SK-N-MC (cell line): ENCODE measurements around the gene DNAI1.

Source experiments
- EZH2 ChIP-seq: fragments of 200-600 bp; sonication (generic); IDR thresholded peaks from one replicate; pipeline ENCODE4 v1.6.1; 2017; ENCODE audit warnings: antibody characterized with exemption
- FOXP2 ChIP-seq: optimal IDR thresholded peaks from 2 replicates; pipeline ENCODE3; 2011; ENCODE audit warnings: mild to moderate bottlenecking, moderate library complexity; ENCODE audit not compliant: insufficient read depth; ENCODE audit errors: extremely low read length, control extremely low read depth
- POLR2AphosphoS5 ChIP-seq: IDR thresholded peaks from 2 replicates; pipeline ENCODE4 v1.6.1; 2012; ENCODE audit warnings: mild to moderate bottlenecking, low read depth, low read length, borderline replicate concordance

DNA sequence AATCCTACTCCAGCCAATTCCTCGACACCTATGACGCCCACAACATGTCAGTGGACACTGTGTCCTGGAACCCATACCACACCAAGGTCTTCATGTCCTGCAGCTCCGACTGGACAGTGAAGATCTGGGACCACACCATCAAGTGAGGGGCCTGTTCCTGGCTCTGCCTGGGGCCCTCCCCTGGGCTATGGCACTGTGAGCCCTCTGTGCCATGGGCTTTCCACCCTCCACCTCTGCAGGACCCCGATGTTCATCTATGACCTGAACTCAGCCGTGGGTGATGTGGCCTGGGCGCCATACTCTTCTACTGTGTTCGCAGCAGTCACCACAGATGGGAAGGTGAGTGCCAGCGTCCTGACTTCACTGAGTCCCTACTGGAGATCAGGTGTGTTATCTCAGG is 55.8 kb downstream of the DNAI1 start:
- no peak for TF ChIP-seq POLR2AphosphoS5
- no peak for TF ChIP-seq EZH2
- no peak for TF ChIP-seq FOXP2
